AG04449 (cell line): ENCODE results near the gene DNMBP.

Experiments
- CTCF ChIA-PET: fragments of 350-600 bp; formaldehyde crosslinking; extraction: SDS; loops from one replicate; lab custom pipeline; 2021; ENCODE audit warnings: antibody characterized with exemption; lab: Yijun Ruan, JAX
- POLR2A ChIA-PET: fragments of 400-600, 350-600 bp; formaldehyde crosslinking; extraction: SDS; loops from one replicate; lab custom pipeline; 2020; ENCODE audit warnings: antibody characterized with exemption, inconsistent platforms; lab: Yijun Ruan, JAX
- DNase-seq: peaks from one replicate; pipeline ENCODE4 v3.0.0-alpha.2; 2010; ENCODE audit warnings: low read depth, low spot score
- H3K4me3 ChIP-seq: 2 replicates; pipeline ENCODE4 v1.5.1; 2011; ENCODE audit warnings: low read depth, mild to moderate bottlenecking, control low read depth, low read length
- CTCF ChIP-seq: IDR thresholded peaks from one replicate; pipeline ENCODE4 v1.5.1; 2011; ENCODE audit warnings: mild to moderate bottlenecking, moderate library complexity, low read length, control low read depth, inconsistent platforms; ENCODE audit not compliant: insufficient read depth; ENCODE audit errors: missing control alignments

The DNMBP gene

GRCh38 chr10:99836711-99837110, 173.0 kb downstream of the DNMBP start:
- no peak for TF ChIP-seq CTCF
- no peak overlapping the region for H3K4me3 ChIP-seq
- POLR2A ChIA-PET: no interaction called here
- no peak for DNase-seq
- CTCF ChIA-PET: interaction anchor here (0.9 to 5.4 kb wide), 2 partner anchors 9 to 209 kb away, joined by 3 to 54 read pairs; no protein-coding TSS in a partner anchor

GRCh38 chr10:99835947-99836346, 173.8 kb downstream of the DNMBP start:
- ChIA-PET POLR2A (no interaction called here), CTCF (interaction anchor here (0.9 to 5.4 kb wide), 3 partner anchors 8 to 210 kb away, joined by 3 to 54 read pairs (median 3); no protein-coding TSS in a partner anchor)
- no peak for TF ChIP-seq CTCF
- H3K4me3 ChIP-seq: no peak overlapping the region
- DNase-seq: no peak

GRCh38 chr10:99834410-99834809, 175.3 kb downstream of the DNMBP start:
- POLR2A ChIA-PET: interaction anchor here (1.1 kb wide), 1 partner anchor 102 kb away, joined by 3 read pairs; the partner anchor contains the start of genes COX15 and CUTC
- DNase-seq: peak; percentile 49
- CTCF ChIA-PET: interaction anchor here (0.7 to 5.4 kb wide), 3 partner anchors 11 to 211 kb away, joined by 3 to 54 read pairs (median 4); no protein-coding TSS in a partner anchor
- TF ChIP-seq CTCF: no peak
- H3K4me3 ChIP-seq: no peak overlapping the region

- DNase-seq: no peak
- CTCF ChIA-PET: interaction anchor here (5.4 kb wide), 1 partner anchor 13 kb away, joined by 54 read pairs; no protein-coding TSS in a partner anchor
- H3K4me3 ChIP-seq: no peak overlapping the region
- POLR2A ChIA-PET: no interaction called here
- TF ChIP-seq CTCF: no peak
These were observed 177.3 kb downstream of the DNMBP start for GRCh38 chr10:99832439-99832838.

- H3K4me3 ChIP-seq: no peak overlapping the region
- CTCF ChIA-PET: interaction anchor here (3.7 kb wide), 1 partner anchor 17 kb away, joined by 26 read pairs; no protein-coding TSS in a partner anchor
- DNase-seq: no peak
- no peak for TF ChIP-seq CTCF
- POLR2A ChIA-PET: interaction anchor here (0.5 kb wide), 1 partner anchor 102 kb away, joined by 6 read pairs; no protein-coding TSS in a partner anchor
These were observed 181.3 kb downstream of the DNMBP start for GRCh38 chr10:99828464-99828863.

GRCh38 chr10:99827936-99828335, 181.8 kb downstream of the DNMBP start:
- ChIA-PET CTCF (interaction anchor here (3.7 kb wide), 1 partner anchor 18 kb away, joined by 26 read pairs; no protein-coding TSS in a partner anchor), POLR2A (no interaction called here)
- TF ChIP-seq CTCF: no peak
- no peak overlapping the region for H3K4me3 ChIP-seq
- no peak for DNase-seq
